B cell (primary cell): ENCODE data around the gene RAP2A. TPM values are rescaled to one million over a fixed set of nuclear protein-coding genes. Genes with fewer than 3 reads are reported as not detected.

Experiments used
- ATAC-seq: fragments of 200-7000 bp; cut with Tn5 transposase; one replicate; pipeline ENCODE4 v1.10.0; 2021; ENCODE audit warnings: low read depth, mild to moderate bottlenecking, moderate number of reproducible peaks, moderate library complexity
- CTCF ChIA-PET: fragments of 350-600 bp; sonication (Branson Sonifier 250); formaldehyde crosslinking; loops from one replicate; lab custom pipeline; 2021; ENCODE audit warnings: antibody characterized with exemption, inconsistent platforms; lab: Charles Lee
- POLR2A ChIA-PET: fragments of 350-600 bp; sonication (Branson Sonifier 250); formaldehyde crosslinking; loops from one replicate; lab custom pipeline; 2021; ENCODE audit warnings: antibody characterized with exemption; lab: Charles Lee
- DNase-seq: peaks from one replicate; pipeline ENCODE4 v3.0.0; 2013
- H2AFZ ChIP-seq: 2 replicates; pipeline ENCODE4 v1.6.1; 2012; ENCODE audit warnings: mild to moderate bottlenecking, low read depth, low read length; ENCODE audit not compliant: insufficient read depth, poor library complexity, severe bottlenecking
- H3K27ac ChIP-seq, 2 donors: 1 replicate in 1 of 2; 2 replicates in 1 of 2; pipeline ENCODE4 v1.5.1; 2012 to 2013; ENCODE audit warnings: low read length in 2 of 2, mild to moderate bottlenecking in 2 of 2, moderate library complexity in 1 of 2
- H3K27me3 ChIP-seq, 4 experiments: fragments of 200-600 bp in 1 of 4; sonication (generic) in 1 of 4; replicated peaks in 1 of 4; 1 replicate in 2 of 4; 2 replicates in 2 of 4; pipeline versions ENCODE4 v1.6.1 to v1.7.0; 2013 to 2016; ENCODE audit warnings: low read length in 3 of 4, mild to moderate bottlenecking in 2 of 4, mixed read lengths in 1 of 4, moderate library complexity in 1 of 4; ENCODE audit not compliant: insufficient read depth in 4 of 4, control insufficient read depth in 3 of 4; ENCODE audit errors: control extremely low read depth in 1 of 4
- H3K36me3 ChIP-seq, 2 experiments: replicated peaks in 1 of 2; 1 replicate in 1 of 2; 2 replicates in 1 of 2; pipeline versions ENCODE4 v1.6.1 to v1.7.1; 2013; ENCODE audit warnings: low read length in 1 of 2; ENCODE audit not compliant: insufficient read depth in 2 of 2, control insufficient read depth in 1 of 2; ENCODE audit errors: control extremely low read depth in 1 of 2, extremely low read depth in 1 of 2
- H3K4me1 ChIP-seq, 2 donors: fragments of 200-600 bp in 1 of 2; sonication (generic) in 1 of 2; 1 replicate in 1 of 2; 2 replicates in 1 of 2; pipeline versions ENCODE4 v1.5.1 to v1.6.1; 2013 to 2017; ENCODE audit warnings: low read length in 2 of 2; ENCODE audit not compliant: control insufficient read depth in 2 of 2, insufficient read depth in 2 of 2
- H3K4me2 ChIP-seq: replicated peaks from 2 replicates; pipeline ENCODE3; 2012; ENCODE audit warnings: mild to moderate bottlenecking, low read depth, low read length; ENCODE audit not compliant: poor library complexity, severe bottlenecking
- H3K4me3 ChIP-seq, 5 experiments: fragments of 200-600 bp in 1 of 5; sonication (generic) in 1 of 5; 1 replicate in 3 of 5; 2 replicates in 2 of 5; pipeline versions ENCODE4 v1.5.1 to v1.7.0; 2011 to 2016; ENCODE audit warnings: low read length in 4 of 5, mild to moderate bottlenecking in 4 of 5, low read depth in 2 of 5, control low read depth in 1 of 5, moderate library complexity in 1 of 5; ENCODE audit not compliant: insufficient read depth in 1 of 5; ENCODE audit errors: control extremely low read depth in 1 of 5, extremely low read depth in 1 of 5
- H3K79me2 ChIP-seq: fragments of 200-600 bp; sonication (generic); one replicate; pipeline ENCODE4 v1.6.0; 2016; ENCODE audit warnings: low read length; ENCODE audit not compliant: control insufficient read depth, insufficient read depth
- H3K9ac ChIP-seq: fragments of 200-600 bp; sonication (generic); 2 replicates; pipeline ENCODE4 v1.6.1; 2017; ENCODE audit warnings: mild to moderate bottlenecking, low read length, moderate library complexity
- H3K9me3 ChIP-seq, 3 donors: one replicate each; pipeline versions ENCODE4 v1.6.1 to v1.7.1; 2013; ENCODE audit warnings: low read length in 2 of 3; ENCODE audit not compliant: control insufficient read depth in 2 of 3, insufficient read depth in 1 of 3; ENCODE audit errors: control extremely low read depth in 1 of 3
- H4K20me1 ChIP-seq: 2 replicates; pipeline ENCODE4 v1.6.0; 2012; ENCODE audit warnings: mild to moderate bottlenecking, low read length; ENCODE audit not compliant: insufficient read depth, control insufficient read depth, poor library complexity, severe bottlenecking
- H3K27ac Mint-ChIP-seq: one replicate; pipeline ENCODE4 v1.8.0; 2021; ENCODE audit warnings: mixed read lengths
- H3K27me3 Mint-ChIP-seq: one replicate; pipeline ENCODE4 v1.8.0; 2021; ENCODE audit warnings: mixed read lengths
- H3K4me1 Mint-ChIP-seq: one replicate; pipeline ENCODE4 v1.8.0; 2021; ENCODE audit warnings: mixed read lengths
- H3K4me3 Mint-ChIP-seq: one replicate; pipeline ENCODE4 v1.8.0; 2021; ENCODE audit warnings: mixed read lengths
- H3K9me3 Mint-ChIP-seq: one replicate; pipeline ENCODE4 v1.8.0; 2022; ENCODE audit warnings: mixed read lengths; ENCODE audit not compliant: insufficient read depth
- EZH2 ChIP-seq: IDR thresholded peaks from 2 replicates; pipeline ENCODE4 v1.6.1; 2012; ENCODE audit warnings: borderline replicate concordance, low read depth, mild to moderate bottlenecking, moderate library complexity, low read length; ENCODE audit not compliant: insufficient read depth, poor library complexity, severe bottlenecking
- WGBS: methylation state at CpG from one replicate; pipeline ENCODE4 v1.1.5; 2013; ENCODE audit warnings: missing lambda C conversion rate; ENCODE audit not compliant: insufficient coverage; 5-methylcytosine and 5-hydroxymethylcytosine counted together
- intact Hi-C: fragments of 100-400 bp; cut with micrococcal nuclease; formaldehyde crosslinking; loops from one replicate; pipeline ENCODE4 v1.10.0; 2022
- polyA plus RNA-seq: library from polyadenylated mRNA; depleted of rRNA; stranded (reverse); fragments of >200 nt; gene quantifications from 2 replicates; pipeline ENCODE4 v1.2.3, GENCODE V29; 2012
- total RNA-seq, 2 donors: library from RNA; stranded (reverse); fragments of 120-200 nt in 1 of 2; gene quantifications; 1 replicate in 1 of 2; 2 replicates in 1 of 2; pipeline versions ENCODE4 v1.2.3 to v1.2.4, GENCODE V29; 2013 to 2022
- TF ChIP-seq, protein P1 (sequence below): fragments of 200-600 bp; IDR thresholded peaks from one replicate; pipeline ENCODE4 v1.8.0; 2022; ENCODE audit warnings: antibody characterized with exemption, mild to moderate bottlenecking

The RAP2A gene
- total and polyA plus RNA-seq, 2 donors (not counting 1 experiment from before 2014, with no cell fraction given): 2.1 to 24.1 TPM

DNA sequence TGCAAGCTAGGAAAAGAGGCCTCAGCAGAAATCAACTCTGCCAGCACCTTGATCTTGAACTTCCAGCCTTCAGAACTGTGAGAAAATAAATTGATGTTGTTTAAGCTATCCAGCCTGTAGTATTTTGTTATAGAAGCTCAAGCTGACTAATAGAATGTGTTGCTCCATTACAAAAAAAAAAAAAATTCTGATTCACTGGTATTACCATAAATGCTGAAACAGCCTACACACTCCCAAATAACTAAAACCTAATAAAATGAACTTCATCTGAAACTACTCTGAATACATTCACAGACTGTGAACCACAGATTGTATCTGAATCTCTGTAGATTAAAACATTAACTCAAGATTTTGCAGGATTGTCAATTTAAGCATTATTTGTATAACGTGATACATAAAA is 49.5 kb downstream of the RAP2A start:
- Histone ChIP-seq H3K4me3 (no peak overlapping the region), H3K27ac (no peak overlapping the region), H3K9ac (no peak overlapping the region), H3K27me3 (peaks cover 0 to 3% (median 1%) of the 10 kb centered on the region in 4 experiments), H3K4me1 (no peaks in the 10 kb centered on the region), H4K20me1 (no peaks in the 10 kb centered on the region), H3K79me2 (no peaks in the 10 kb centered on the region), H3K4me2 (no peak overlapping the region), H2AFZ (no peak overlapping the region), H3K9me3 (no peaks in the 10 kb centered on the region), H3K36me3 (no peaks in the 10 kb centered on the region)
- whole genome bisulfite sequencing: no CpG with 5 or more reads among the region's 1 CpG
- H3K27ac Mint-ChIP-seq: no peak overlapping the region
- H3K4me3 Mint-ChIP-seq: no peak overlapping the region
- CTCF ChIA-PET: interaction anchor here (0.9 kb wide), 1 partner anchor 48 kb away, joined by 3 read pairs; no protein-coding TSS in a partner anchor
- POLR2A ChIA-PET: no interaction called here
- ATAC-seq (no peak), DNase-seq (no peak)
- intact Hi-C loops: no loop called here
- H3K4me1 Mint-ChIP-seq: no peaks in the 10 kb centered on the region
- no peaks in the 10 kb centered on the region for H3K9me3 Mint-ChIP-seq
- TF ChIP-seq, protein P1, sequence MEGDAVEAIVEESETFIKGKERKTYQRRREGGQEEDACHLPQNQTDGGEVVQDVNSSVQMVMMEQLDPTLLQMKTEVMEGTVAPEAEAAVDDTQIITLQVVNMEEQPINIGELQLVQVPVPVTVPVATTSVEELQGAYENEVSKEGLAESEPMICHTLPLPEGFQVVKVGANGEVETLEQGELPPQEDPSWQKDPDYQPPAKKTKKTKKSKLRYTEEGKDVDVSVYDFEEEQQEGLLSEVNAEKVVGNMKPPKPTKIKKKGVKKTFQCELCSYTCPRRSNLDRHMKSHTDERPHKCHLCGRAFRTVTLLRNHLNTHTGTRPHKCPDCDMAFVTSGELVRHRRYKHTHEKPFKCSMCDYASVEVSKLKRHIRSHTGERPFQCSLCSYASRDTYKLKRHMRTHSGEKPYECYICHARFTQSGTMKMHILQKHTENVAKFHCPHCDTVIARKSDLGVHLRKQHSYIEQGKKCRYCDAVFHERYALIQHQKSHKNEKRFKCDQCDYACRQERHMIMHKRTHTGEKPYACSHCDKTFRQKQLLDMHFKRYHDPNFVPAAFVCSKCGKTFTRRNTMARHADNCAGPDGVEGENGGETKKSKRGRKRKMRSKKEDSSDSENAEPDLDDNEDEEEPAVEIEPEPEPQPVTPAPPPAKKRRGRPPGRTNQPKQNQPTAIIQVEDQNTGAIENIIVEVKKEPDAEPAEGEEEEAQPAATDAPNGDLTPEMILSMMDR: no peak
- no peak for TF ChIP-seq EZH2
- peaks cover 4% of the 10 kb centered on the region for H3K27me3 Mint-ChIP-seq

DNA sequence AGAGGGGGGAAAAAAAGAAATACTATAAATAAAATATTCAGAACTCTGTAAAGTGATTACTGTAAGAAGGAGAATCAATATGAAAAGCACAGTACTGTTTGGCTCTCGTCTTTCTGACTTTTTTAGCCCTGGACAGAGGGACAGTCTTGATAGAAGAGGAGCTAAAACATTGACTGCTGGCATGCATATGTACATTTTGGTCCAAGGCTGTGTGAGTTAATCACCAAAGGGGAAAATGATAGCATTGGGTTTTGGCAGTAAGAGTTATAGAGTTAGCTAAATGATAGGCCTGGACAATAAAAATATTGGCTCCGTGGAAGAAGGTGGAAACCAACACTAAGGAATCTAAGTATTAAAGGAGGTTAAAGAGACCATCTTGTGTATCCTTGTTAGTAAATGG is 50.3 kb downstream of the RAP2A start:
- no peak overlapping the region for H3K4me3 Mint-ChIP-seq
- Histone ChIP-seq H3K27ac (no peak overlapping the region), H3K36me3 (no peaks in the 10 kb centered on the region), H3K4me3 (no peak overlapping the region), H4K20me1 (no peaks in the 10 kb centered on the region), H2AFZ (no peak overlapping the region), H3K79me2 (no peaks in the 10 kb centered on the region), H3K9ac (no peak overlapping the region), H3K4me1 (no peaks in the 10 kb centered on the region), H3K4me2 (no peak overlapping the region), H3K27me3 (peaks cover 0 to 2% (median 0%) of the 10 kb centered on the region in 4 experiments), H3K9me3 (no peaks in the 10 kb centered on the region)
- ChIA-PET CTCF (no interaction called here), POLR2A (no interaction called here)
- no peaks in the 10 kb centered on the region for H3K9me3 Mint-ChIP-seq
- intact Hi-C loops: no loop called here
- peaks cover 4% of the 10 kb centered on the region for H3K27me3 Mint-ChIP-seq
- DNase-seq: no peak
- 100% methylated on average over 2 of the region's 2 CpGs for WGBS
- no peak for TF ChIP-seq EZH2
- TF ChIP-seq, protein P1: no peak
- ATAC-seq: no peak
- H3K27ac Mint-ChIP-seq: no peak overlapping the region
- H3K4me1 Mint-ChIP-seq: no peaks in the 10 kb centered on the region
